ENCODE data around the gene EXOC1. TPM values are rescaled to one million over a fixed set of nuclear protein-coding genes. Genes with fewer than 3 reads are reported as not detected.

Gene EXOC1
- total and polyA plus RNA-seq, 4 donors = 4.2 to 18.0 (median 8.5) TPM

- TF ChIP-seq, protein P1, sequence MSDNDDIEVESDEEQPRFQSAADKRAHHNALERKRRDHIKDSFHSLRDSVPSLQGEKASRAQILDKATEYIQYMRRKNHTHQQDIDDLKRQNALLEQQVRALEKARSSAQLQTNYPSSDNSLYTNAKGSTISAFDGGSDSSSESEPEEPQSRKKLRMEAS (IDR thresholded peaks at IDR 0.05) = no peak
- TF ChIP-seq RXRA (IDR thresholded peaks at IDR 0.05) (no peak), GABPA (IDR thresholded peaks at IDR 0.05 in 1 of 2, conservative IDR thresholded peaks at IDR 0.05 in 1 of 2) (no peak), REST (IDR thresholded peaks at IDR 0.05) (no peak), JUND (IDR thresholded peaks at IDR 0.05) (no peak)
- TF ChIP-seq, protein P2, sequence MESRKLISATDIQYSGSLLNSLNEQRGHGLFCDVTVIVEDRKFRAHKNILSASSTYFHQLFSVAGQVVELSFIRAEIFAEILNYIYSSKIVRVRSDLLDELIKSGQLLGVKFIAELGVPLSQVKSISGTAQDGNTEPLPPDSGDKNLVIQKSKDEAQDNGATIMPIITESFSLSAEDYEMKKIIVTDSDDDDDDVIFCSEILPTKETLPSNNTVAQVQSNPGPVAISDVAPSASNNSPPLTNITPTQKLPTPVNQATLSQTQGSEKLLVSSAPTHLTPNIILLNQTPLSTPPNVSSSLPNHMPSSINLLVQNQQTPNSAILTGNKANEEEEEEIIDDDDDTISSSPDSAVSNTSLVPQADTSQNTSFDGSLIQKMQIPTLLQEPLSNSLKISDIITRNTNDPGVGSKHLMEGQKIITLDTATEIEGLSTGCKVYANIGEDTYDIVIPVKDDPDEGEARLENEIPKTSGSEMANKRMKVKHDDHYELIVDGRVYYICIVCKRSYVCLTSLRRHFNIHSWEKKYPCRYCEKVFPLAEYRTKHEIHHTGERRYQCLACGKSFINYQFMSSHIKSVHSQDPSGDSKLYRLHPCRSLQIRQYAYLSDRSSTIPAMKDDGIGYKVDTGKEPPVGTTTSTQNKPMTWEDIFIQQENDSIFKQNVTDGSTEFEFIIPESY (IDR thresholded peaks at IDR 0.05) = no peak
- Histone ChIP-seq H3K36me3 (ENCODE audit: control insufficient read depth in 4 of 4, insufficient read depth in 3 of 4, low read depth in 1 of 4, low read length in 3 of 4) (no peaks in the 10 kb centered on the region), H3K27ac (ENCODE audit: low read depth in 1 of 2, low read length in 2 of 2) (no peak overlapping the region), H3K9ac (ENCODE audit: low read depth in 1 of 2, low read length in 2 of 2) (peak overlapping the region in 1 of 2 donors; percentile 88), H3K4me1 (ENCODE audit: control insufficient read depth in 4 of 4, insufficient read depth in 4 of 4, low read length in 3 of 4) (peaks cover 4 to 14% (median 10%) of the 10 kb centered on the region in 4 donors), H3K9me3 (ENCODE audit: control insufficient read depth in 4 of 4, low read length in 3 of 4) (no peaks in the 10 kb centered on the region), H3K4me3 (ENCODE audit: low read depth in 1 of 3, low read length in 3 of 3) (peak overlapping the region; percentile 76 to 96 (median 92)), H3K27me3 (ENCODE audit: control insufficient read depth in 4 of 4, insufficient read depth in 4 of 4, low read length in 3 of 4) (no peaks in the 10 kb centered on the region)
- DNase-seq (ENCODE audit: low spot score) = no peak
- WGBS = 17% methylated on average over 7 of the region's 7 CpGs
Observed at GRCh38 chr4:55854129-55854528, 681 bp downstream of the EXOC1 start.

DNA sequence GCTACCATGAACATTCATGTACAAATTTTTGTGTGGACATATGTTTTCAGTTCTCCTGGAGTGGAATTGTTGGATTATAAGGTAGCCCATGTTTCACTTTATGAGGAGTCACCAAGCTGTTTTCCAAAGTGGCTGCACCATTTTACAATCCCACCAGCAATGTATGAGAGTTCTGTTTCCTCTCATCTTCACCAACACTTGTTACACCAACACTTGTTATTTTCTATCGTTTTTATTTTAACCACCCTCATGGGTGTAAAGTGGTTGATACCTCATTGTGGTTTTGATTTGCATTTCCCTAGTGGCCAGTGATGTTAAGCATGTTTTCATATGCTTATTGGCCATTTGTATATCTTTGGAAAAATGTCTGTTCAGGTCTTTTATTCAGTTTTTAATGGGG, 4.1 kb downstream of the EXOC1 start:
- 93% methylated on average over 1 of the region's 1 CpG for WGBS
- no peak for DNase-seq (ENCODE audit: low spot score)
- TF ChIP-seq EGR1 (IDR thresholded peaks at IDR 0.05; ENCODE audit: low read depth in 2 of 2) (no peak), JUND (IDR thresholded peaks at IDR 0.05) (no peak)
- H3K27ac ChIP-seq (ENCODE audit: low read depth in 1 of 2, low read length in 2 of 2) = no peak overlapping the region
- peaks cover 4 to 14% (median 10%) of the 10 kb centered on the region in 4 donors for H3K4me1 ChIP-seq (ENCODE audit: control insufficient read depth in 4 of 4, insufficient read depth in 4 of 4, low read length in 3 of 4)
- H3K9me3 ChIP-seq (ENCODE audit: control insufficient read depth in 4 of 4, low read length in 3 of 4) = no peaks in the 10 kb centered on the region
- H3K4me3 ChIP-seq (ENCODE audit: low read depth in 1 of 3, low read length in 3 of 3) = no peak overlapping the region
- H3K27me3 ChIP-seq (ENCODE audit: control insufficient read depth in 4 of 4, insufficient read depth in 4 of 4, low read length in 3 of 4) = no peaks in the 10 kb centered on the region
- H3K9ac ChIP-seq (ENCODE audit: low read depth in 1 of 2, low read length in 2 of 2) = no peak overlapping the region
- H3K36me3 ChIP-seq (ENCODE audit: control insufficient read depth in 4 of 4, insufficient read depth in 3 of 4, low read depth in 1 of 4, low read length in 3 of 4) = peaks cover 0 to 5% (median 4%) of the 10 kb centered on the region in 4 donors

GRCh38 chr4:55859711-55860110, 6.3 kb downstream of the EXOC1 start:
- Histone ChIP-seq H3K27ac (ENCODE audit: low read depth in 1 of 2, low read length in 2 of 2) (no peak overlapping the region), H3K36me3 (ENCODE audit: control insufficient read depth in 4 of 4, insufficient read depth in 3 of 4, low read depth in 1 of 4, low read length in 3 of 4) (peaks cover 0 to 5% (median 5%) of the 10 kb centered on the region in 4 donors), H3K4me1 (ENCODE audit: control insufficient read depth in 4 of 4, insufficient read depth in 4 of 4, low read length in 3 of 4) (peaks cover 0 to 8% (median 5%) of the 10 kb centered on the region in 4 donors), H3K9ac (ENCODE audit: low read depth in 1 of 2, low read length in 2 of 2) (no peak overlapping the region), H3K9me3 (ENCODE audit: control insufficient read depth in 4 of 4, low read length in 3 of 4) (no peaks in the 10 kb centered on the region), H3K27me3 (ENCODE audit: control insufficient read depth in 4 of 4, insufficient read depth in 4 of 4, low read length in 3 of 4) (no peaks in the 10 kb centered on the region), H3K4me3 (ENCODE audit: low read depth in 1 of 3, low read length in 3 of 3) (no peak overlapping the region)
- 96% methylated on average over 2 of the region's 2 CpGs for WGBS
- DNase-seq (ENCODE audit: low spot score) = no peak
- no peak for TF ChIP-seq TAF1 (conservative IDR thresholded peaks at IDR 0.05)
- no peak for TF ChIP-seq RXRA (IDR thresholded peaks at IDR 0.05)
- no peak for TF ChIP-seq ATF3 (IDR thresholded peaks at IDR 0.05)
- TF ChIP-seq NR2F2 (IDR thresholded peaks at IDR 0.05) = no peak
- no peak for TF ChIP-seq FOXA1 (IDR thresholded peaks at IDR 0.05)
- TF ChIP-seq REST (IDR thresholded peaks at IDR 0.05) = no peak
- no peak for TF ChIP-seq GABPA (IDR thresholded peaks at IDR 0.05 in 1 of 2, conservative IDR thresholded peaks at IDR 0.05 in 1 of 2)
- no peak for TF ChIP-seq EGR1 (IDR thresholded peaks at IDR 0.05; ENCODE audit: low read depth in 2 of 2)
- TF ChIP-seq, protein P2 (IDR thresholded peaks at IDR 0.05) = no peak
- no peak for TF ChIP-seq HNF4A (conservative IDR thresholded peaks at IDR 0.05)
- no peak for TF ChIP-seq JUND (IDR thresholded peaks at IDR 0.05)
- TF ChIP-seq SP1 (IDR thresholded peaks at IDR 0.05) = no peak
- TF ChIP-seq YY1 (IDR thresholded peaks at IDR 0.05) = no peak
- TF ChIP-seq HNF4G (IDR thresholded peaks at IDR 0.05) = no peak

Data from liver (tissue), 9 donors.